Fibroblast of upper back skin (primary cell): Measurements from ENCODE around the gene STX10.

Source experiments
- DNase-seq: peaks from one replicate; pipeline ENCODE4 v3.0.0-alpha.2; 2013

Gene STX10

GRCh38 chr19:13117772-13118423 lies 32.3 kb downstream of the STX10 start, which contains the start of gene NACC1:
Gene NACC1, plus strand, starts transcription at chr19:13118264. Its CDS starts 16,944 bp downstream, at chr19:13135208.
- DNase-seq = peak; percentile 88

- no peak for DNase-seq
Measured at GRCh38 chr19:13117176-13117771, 32.9 kb downstream of the STX10 start.

- peak; percentile 93 for DNase-seq
Measured at GRCh38 chr19:13116282-13117175, 33.6 kb downstream of the STX10 start, which contains the start of gene TRMT1. Gene TRMT1, minus strand, starts transcription at chr19:13116740. Its CDS starts 341 bp downstream, at chr19:13116399.

GRCh38 chr19:13115936-13116281 lies 34.3 kb downstream of the STX10 start:
- DNase-seq = no peak

- no peak for DNase-seq
Measured at GRCh38 chr19:13112555-13112954, 37.6 kb downstream of the STX10 start.

- DNase-seq = no peak
Measured at GRCh38 chr19:13110099-13110610, 40.0 kb downstream of the STX10 start.

- DNase-seq = no peak
Measured at GRCh38 chr19:13109361-13110098, 40.6 kb downstream of the STX10 start.

- no peak for DNase-seq
Measured at GRCh38 chr19:13104848-13105711, 45.1 kb downstream of the STX10 start.

GRCh38 chr19:13104360-13104847 lies 45.8 kb downstream of the STX10 start:
- DNase-seq = no peak

- no peak for DNase-seq
Measured at GRCh38 chr19:13103581-13104359, 46.4 kb downstream of the STX10 start.

- DNase-seq = no peak
Measured at GRCh38 chr19:13102666-13103580, 47.3 kb downstream of the STX10 start, which contains the start of gene LYL1. Gene LYL1, minus strand, starts transcription at chr19:13102858. Its CDS starts 1,687 bp downstream, at chr19:13101171.

GRCh38 chr19:13102416-13102665 lies 47.8 kb downstream of the STX10 start:
- no peak for DNase-seq

- no peak for DNase-seq
Measured at GRCh38 chr19:13101590-13102415, 48.4 kb downstream of the STX10 start.

- no peak for DNase-seq
Measured at GRCh38 chr19:13100841-13101589, 49.2 kb downstream of the STX10 start.

- no peak for DNase-seq
Measured at GRCh38 chr19:13100031-13100588, 50.1 kb downstream of the STX10 start.

GRCh38 chr19:13099073-13099999 lies 50.8 kb downstream of the STX10 start:
- peak; percentile 61 for DNase-seq
